Spleen (tissue), 11 donors: Measurements from ENCODE around the gene AK9. TPM values are rescaled to one million over a fixed set of nuclear protein-coding genes. Genes with fewer than 3 reads are reported as not detected.

Source experiments
- DNase-seq: peaks from one replicate; pipeline ENCODE4 v3.0.0-alpha.2; 2020
- H3K27ac ChIP-seq, 8 donors: fragments of 200-600 bp; sonication (generic) in 7 of 8; 1 replicate in 4 of 8; 2 replicates in 4 of 8; pipeline versions ENCODE4 v1.5.0 to v1.8.0; 2016 to 2021; ENCODE audit warnings: inconsistent platforms in 4 of 8, mild to moderate bottlenecking in 4 of 8, moderate library complexity in 1 of 8
- H3K27me3 ChIP-seq, 7 donors: fragments of 200-600 bp; sonication (generic) in 6 of 7; replicated peaks in 1 of 7; 1 replicate in 4 of 7; 2 replicates in 3 of 7; pipeline versions ENCODE4 v1.5.0 to v1.8.0; 2016 to 2021; ENCODE audit warnings: inconsistent platforms in 3 of 7, mild to moderate bottlenecking in 1 of 7
- H3K36me3 ChIP-seq, 6 donors: fragments of 200-600 bp; sonication (generic) in 5 of 6; 1 replicate in 4 of 6; 2 replicates in 2 of 6; pipeline versions ENCODE4 v1.5.0 to v1.8.0; 2016 to 2021; ENCODE audit warnings: inconsistent platforms in 2 of 6
- H3K4me1 ChIP-seq, 6 donors: fragments of 200-600 bp; sonication (generic) in 5 of 6; 1 replicate in 3 of 6; 2 replicates in 3 of 6; pipeline versions ENCODE4 v1.5.0 to v1.8.0; 2016 to 2021; ENCODE audit warnings: inconsistent platforms in 3 of 6
- H3K4me3 ChIP-seq, 8 donors: fragments of 200-600 bp; sonication (generic) in 7 of 8; 1 replicate in 4 of 8; 2 replicates in 4 of 8; pipeline versions ENCODE4 v1.5.0 to v1.8.0; 2016 to 2021; ENCODE audit warnings: inconsistent platforms in 4 of 8, mild to moderate bottlenecking in 4 of 8, moderate library complexity in 2 of 8
- H3K9me3 ChIP-seq, 8 donors: fragments of 200-600 bp; sonication (generic) in 7 of 8; 1 replicate in 4 of 8; 2 replicates in 4 of 8; pipeline versions ENCODE4 v1.5.0 to v1.8.0; 2016 to 2021; ENCODE audit warnings: inconsistent platforms in 4 of 8
- POLR2A ChIP-seq, 3 donors: fragments of 450-650 bp; IDR thresholded peaks; one replicate each; pipeline ENCODE4 v1.5.1; 2017; ENCODE audit warnings: antibody characterized with exemption in 3 of 3, mild to moderate bottlenecking in 1 of 3
- POLR2AphosphoS5 ChIP-seq, 3 donors: sonication (generic); formaldehyde crosslinking; IDR thresholded peaks; one replicate each; pipeline ENCODE4 v1.5.1; 2017; ENCODE audit warnings: antibody characterized with exemption in 3 of 3
- WGBS, 5 donors: extraction: QIAGEN DNeasy Blood & Tissue Kit in 3 of 5; methylation state at CpG; one replicate each; pipeline versions ENCODE4 v1.1.5 to v1.1.7; 2013 to 2018; 5-methylcytosine and 5-hydroxymethylcytosine counted together
- intact Hi-C: fragments of 100-400 bp; cut with DNase I; formaldehyde crosslinking; loops from one replicate; pipeline ENCODE4 v1.15.0; 2023; ENCODE audit warnings: low total_unique reads
- polyA plus RNA-seq, 3 donors: library from polyadenylated mRNA; stranded (reverse); fragments of 200-250 nt; gene quantifications; one replicate each; pipeline ENCODE4 v1.2.1, GENCODE V29; 2013
- total RNA-seq, 7 donors: library from RNA; depleted of rRNA in 3 of 7; stranded (reverse); fragments of >200 nt in 3 of 7; fragmentation: NEBNext Ultra II Directional in 4 of 7; extraction: Animal tissue kit (Norgen Biotek cat#: 25700) in 4 of 7; gene quantifications; one replicate each; pipeline versions ENCODE4 v1.1.0 to v1.2.1, GENCODE V29; 2016 to 2021
- TF ChIP-seq, protein P1 (sequence below), 11 experiments: fragments of 200-600 bp in 7 of 11; fragments of 450-650 bp in 4 of 11; sonication (generic) in 4 of 11; IDR thresholded peaks in 8 of 11; conservative IDR thresholded peaks in 3 of 11; 1 replicate in 7 of 11; 2 replicates in 4 of 11; pipeline versions ENCODE4 v1.4.0 to v1.8.0; 2016 to 2021; ENCODE audit warnings: antibody characterized with exemption in 11 of 11, inconsistent platforms in 4 of 11, mild to moderate bottlenecking in 1 of 11
- donor health status: healthy with polysubstance abuse.
- donor health status: DM: no; HTN: no; CAD: no; lungs with moderate emphysema.
- donor health status: DM: no; HTN: no; CAD: no.
- donor health status: Bipolar disorder and iron deficiency.
- donor health status: healthy.
- donor health status: DM: no; HTN: no; CAD: no.
- donor health status: DM: yes; HTN: yes; CAD: no.

The AK9 gene
- total and polyA plus RNA-seq, 10 donors, result 3.8 to 24.9 (median 11.5) TPM

DNA sequence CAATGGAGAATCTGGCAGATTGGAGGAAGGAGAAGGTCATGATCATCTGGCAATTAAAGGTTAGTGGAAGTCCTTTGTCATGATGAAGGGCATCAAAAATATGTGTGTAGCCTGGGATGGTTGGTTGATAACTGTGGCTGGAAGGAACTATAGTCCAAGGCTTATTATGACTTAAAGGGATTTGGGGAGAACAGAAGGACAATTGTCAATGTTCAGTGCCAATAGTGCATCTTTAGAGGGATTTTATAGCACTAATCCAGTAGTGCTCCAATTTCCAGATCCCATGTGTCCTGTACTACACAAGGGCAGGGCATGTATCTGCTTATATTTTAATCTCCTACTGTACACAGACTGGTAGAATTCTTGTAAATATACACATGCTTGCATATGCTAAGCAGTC, 203.0 kb downstream of the AK9 start:
- TF ChIP-seq, protein P1, sequence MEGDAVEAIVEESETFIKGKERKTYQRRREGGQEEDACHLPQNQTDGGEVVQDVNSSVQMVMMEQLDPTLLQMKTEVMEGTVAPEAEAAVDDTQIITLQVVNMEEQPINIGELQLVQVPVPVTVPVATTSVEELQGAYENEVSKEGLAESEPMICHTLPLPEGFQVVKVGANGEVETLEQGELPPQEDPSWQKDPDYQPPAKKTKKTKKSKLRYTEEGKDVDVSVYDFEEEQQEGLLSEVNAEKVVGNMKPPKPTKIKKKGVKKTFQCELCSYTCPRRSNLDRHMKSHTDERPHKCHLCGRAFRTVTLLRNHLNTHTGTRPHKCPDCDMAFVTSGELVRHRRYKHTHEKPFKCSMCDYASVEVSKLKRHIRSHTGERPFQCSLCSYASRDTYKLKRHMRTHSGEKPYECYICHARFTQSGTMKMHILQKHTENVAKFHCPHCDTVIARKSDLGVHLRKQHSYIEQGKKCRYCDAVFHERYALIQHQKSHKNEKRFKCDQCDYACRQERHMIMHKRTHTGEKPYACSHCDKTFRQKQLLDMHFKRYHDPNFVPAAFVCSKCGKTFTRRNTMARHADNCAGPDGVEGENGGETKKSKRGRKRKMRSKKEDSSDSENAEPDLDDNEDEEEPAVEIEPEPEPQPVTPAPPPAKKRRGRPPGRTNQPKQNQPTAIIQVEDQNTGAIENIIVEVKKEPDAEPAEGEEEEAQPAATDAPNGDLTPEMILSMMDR (IDR thresholded peaks at IDR 0.05 in 8 of 11, conservative IDR thresholded peaks at IDR 0.05 in 3 of 11), result no peak
- no peak for TF ChIP-seq POLR2A (IDR thresholded peaks at IDR 0.05)
- no peak for TF ChIP-seq POLR2AphosphoS5 (IDR thresholded peaks at IDR 0.05)
- DNase-seq, result no peak
- Histone ChIP-seq H3K36me3 (no peaks in the 10 kb centered on the region), H3K4me1 (peaks cover 3 to 25% (median 18%) of the 10 kb centered on the region in 6 donors), H3K9me3 (no peaks in the 10 kb centered on the region), H3K4me3 (no peak overlapping the region), H3K27ac (no peak overlapping the region), H3K27me3 (no peaks in the 10 kb centered on the region)
- intact Hi-C loops, result no loop called here

DNA sequence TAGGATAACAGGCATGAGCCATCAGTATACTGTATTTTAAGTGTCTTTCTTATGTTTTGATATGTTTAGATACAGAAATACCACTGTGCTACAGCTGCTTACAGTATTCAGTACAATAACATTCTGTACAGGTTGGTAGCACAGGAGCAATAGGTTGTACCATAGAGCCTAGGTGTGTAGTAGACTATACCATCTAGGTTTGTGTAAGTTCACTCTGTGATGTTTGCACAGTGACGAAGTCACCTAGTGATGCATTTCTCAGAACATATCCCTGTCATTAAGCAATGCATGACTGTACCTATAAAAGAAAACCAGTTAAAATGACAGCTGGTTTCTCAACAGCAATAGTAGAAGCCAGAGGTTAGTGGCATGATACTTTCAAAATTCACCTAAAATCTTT, 204.9 kb downstream of the AK9 start:
- H3K27ac ChIP-seq, result no peak overlapping the region
- intact Hi-C loops, result no loop called here
- H3K36me3 ChIP-seq, result peaks cover 0 to 8% (median 5%) of the 10 kb centered on the region in 6 donors
- H3K9me3 ChIP-seq, result no peaks in the 10 kb centered on the region
- WGBS, 5 donors, result 77 to 96% (median 91%) methylated on average over 1 of the region's 1 CpG
- DNase-seq, result no peak
- no peak for TF ChIP-seq POLR2A (IDR thresholded peaks at IDR 0.05)
- TF ChIP-seq, protein P1 (IDR thresholded peaks at IDR 0.05 in 8 of 11, conservative IDR thresholded peaks at IDR 0.05 in 3 of 11), result no peak
- TF ChIP-seq POLR2AphosphoS5 (IDR thresholded peaks at IDR 0.05), result no peak
- peaks cover 11 to 31% (median 26%) of the 10 kb centered on the region in 6 donors for H3K4me1 ChIP-seq
- H3K27me3 ChIP-seq, result no peaks in the 10 kb centered on the region
- H3K4me3 ChIP-seq, result no peak overlapping the region

DNA sequence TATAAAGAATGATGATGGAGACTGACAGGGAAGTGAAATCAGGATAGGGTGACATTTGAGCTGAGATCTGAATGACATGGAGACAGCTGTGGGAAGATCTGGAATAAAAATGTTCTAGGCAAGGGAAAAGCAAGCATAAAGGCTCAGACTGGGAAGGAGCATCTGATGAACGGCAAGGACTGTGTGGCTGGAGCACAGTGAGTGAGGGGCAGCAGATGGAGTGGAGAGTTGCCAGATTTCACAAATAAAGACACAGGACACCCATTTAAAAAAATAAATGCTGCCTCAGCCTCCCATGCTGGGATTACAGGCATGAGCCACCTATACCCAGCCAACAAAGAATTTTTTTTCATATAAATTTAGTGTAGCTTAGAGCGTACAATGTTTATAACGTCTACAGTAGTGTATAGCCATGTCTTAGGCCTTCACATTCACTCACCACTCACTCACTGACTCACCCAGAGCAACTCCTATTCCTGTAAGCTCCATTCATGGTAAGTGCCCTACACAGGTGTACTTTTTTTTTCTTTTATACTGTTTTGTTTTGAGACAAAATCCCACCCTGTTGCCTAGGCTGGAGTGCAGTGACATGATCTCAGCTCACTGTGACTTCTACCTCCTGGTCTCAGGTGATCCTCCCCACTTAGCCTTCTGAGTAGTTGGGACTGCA, 205.6 kb downstream of the AK9 start:
- WGBS, 5 donors, result 86 to 91% (median 88%) methylated on average over 3 of the region's 3 CpGs
- no peaks in the 10 kb centered on the region for H3K27me3 ChIP-seq
- H3K9me3 ChIP-seq, result no peaks in the 10 kb centered on the region
- intact Hi-C loops, result no loop called here
- H3K36me3 ChIP-seq, result peaks cover 0 to 14% (median 8%) of the 10 kb centered on the region in 6 donors
- TF ChIP-seq POLR2AphosphoS5 (IDR thresholded peaks at IDR 0.05) (no peak), POLR2A (IDR thresholded peaks at IDR 0.05) (no peak)
- TF ChIP-seq, protein P1 (IDR thresholded peaks at IDR 0.05 in 8 of 11, conservative IDR thresholded peaks at IDR 0.05 in 3 of 11), result no peak
- no peak for DNase-seq
- H3K4me3 ChIP-seq, result no peak overlapping the region
- no peak overlapping the region for H3K27ac ChIP-seq
- peaks cover 17 to 32% (median 29%) of the 10 kb centered on the region in 6 donors for H3K4me1 ChIP-seq

DNA sequence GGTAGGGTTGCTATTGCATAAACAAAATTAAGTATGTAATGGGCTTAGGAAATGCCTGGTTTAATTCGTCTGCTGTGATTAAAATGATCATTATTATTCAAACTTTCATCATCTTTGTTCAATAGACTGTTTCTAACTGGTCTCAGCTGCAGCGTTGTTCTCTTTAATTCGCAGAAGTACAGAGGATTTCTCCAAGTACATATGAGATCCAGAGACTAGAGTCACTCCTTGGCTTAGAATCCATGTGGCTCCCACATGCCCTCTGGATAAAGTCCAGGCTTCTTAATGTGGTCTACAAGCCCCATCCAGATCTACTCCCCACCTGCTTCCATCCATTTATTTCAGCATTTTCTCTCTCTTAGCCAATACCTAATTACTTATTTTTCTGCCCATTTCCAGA, 206.9 kb downstream of the AK9 start:
- H3K36me3 ChIP-seq, result peaks cover 0 to 27% (median 8%) of the 10 kb centered on the region in 6 donors
- no peaks in the 10 kb centered on the region for H3K27me3 ChIP-seq
- intact Hi-C loops, result no loop called here
- no peak for DNase-seq
- no peaks in the 10 kb centered on the region for H3K9me3 ChIP-seq
- peak overlapping the region in 3 of 8 donors; percentile 89 to 100 (median 90) for H3K4me3 ChIP-seq
- peaks cover 25 to 45% (median 42%) of the 10 kb centered on the region in 6 donors for H3K4me1 ChIP-seq
- TF ChIP-seq POLR2AphosphoS5 (IDR thresholded peaks at IDR 0.05) (no peak), POLR2A (IDR thresholded peaks at IDR 0.05) (no peak)
- TF ChIP-seq, protein P1 (IDR thresholded peaks at IDR 0.05 in 8 of 11, conservative IDR thresholded peaks at IDR 0.05 in 3 of 11), result no peak
- H3K27ac ChIP-seq, result peak overlapping the region in 6 of 8 donors; percentile 3 to 95 (median 88)
- WGBS, 5 donors, result 66 to 87% (median 70%) methylated on average over 3 of the region's 3 CpGs
